GM12875 (cell line): ENCODE measurements around the gene GPR65.

Experiments used
- H3K4me3 ChIP-seq: one replicate; pipeline ENCODE4 v1.5.1; 2011; ENCODE audit warnings: low read depth, low read length, control low read depth
- TF ChIP-seq, protein P1 (sequence below): IDR thresholded peaks from 2 replicates; pipeline ENCODE4 v1.5.1; 2011; ENCODE audit warnings: low read depth, mild to moderate bottlenecking, control low read depth, inconsistent platforms, low read length, moderate library complexity, borderline replicate concordance; ENCODE audit not compliant: insufficient read depth

GPR65 gene

GRCh38 chr14:87992718-87993628 is 12.0 kb upstream of the GPR65 start, which contains the start of gene GALC:
TSS of gene GALC (minus strand) at chr14:87993182. CDS start at chr14:87993164, 18 bp downstream.
- TF ChIP-seq, protein P1, sequence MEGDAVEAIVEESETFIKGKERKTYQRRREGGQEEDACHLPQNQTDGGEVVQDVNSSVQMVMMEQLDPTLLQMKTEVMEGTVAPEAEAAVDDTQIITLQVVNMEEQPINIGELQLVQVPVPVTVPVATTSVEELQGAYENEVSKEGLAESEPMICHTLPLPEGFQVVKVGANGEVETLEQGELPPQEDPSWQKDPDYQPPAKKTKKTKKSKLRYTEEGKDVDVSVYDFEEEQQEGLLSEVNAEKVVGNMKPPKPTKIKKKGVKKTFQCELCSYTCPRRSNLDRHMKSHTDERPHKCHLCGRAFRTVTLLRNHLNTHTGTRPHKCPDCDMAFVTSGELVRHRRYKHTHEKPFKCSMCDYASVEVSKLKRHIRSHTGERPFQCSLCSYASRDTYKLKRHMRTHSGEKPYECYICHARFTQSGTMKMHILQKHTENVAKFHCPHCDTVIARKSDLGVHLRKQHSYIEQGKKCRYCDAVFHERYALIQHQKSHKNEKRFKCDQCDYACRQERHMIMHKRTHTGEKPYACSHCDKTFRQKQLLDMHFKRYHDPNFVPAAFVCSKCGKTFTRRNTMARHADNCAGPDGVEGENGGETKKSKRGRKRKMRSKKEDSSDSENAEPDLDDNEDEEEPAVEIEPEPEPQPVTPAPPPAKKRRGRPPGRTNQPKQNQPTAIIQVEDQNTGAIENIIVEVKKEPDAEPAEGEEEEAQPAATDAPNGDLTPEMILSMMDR = no peak
- H3K4me3 ChIP-seq = peak within 1 kb of the TSS; percentile 87

DNA sequence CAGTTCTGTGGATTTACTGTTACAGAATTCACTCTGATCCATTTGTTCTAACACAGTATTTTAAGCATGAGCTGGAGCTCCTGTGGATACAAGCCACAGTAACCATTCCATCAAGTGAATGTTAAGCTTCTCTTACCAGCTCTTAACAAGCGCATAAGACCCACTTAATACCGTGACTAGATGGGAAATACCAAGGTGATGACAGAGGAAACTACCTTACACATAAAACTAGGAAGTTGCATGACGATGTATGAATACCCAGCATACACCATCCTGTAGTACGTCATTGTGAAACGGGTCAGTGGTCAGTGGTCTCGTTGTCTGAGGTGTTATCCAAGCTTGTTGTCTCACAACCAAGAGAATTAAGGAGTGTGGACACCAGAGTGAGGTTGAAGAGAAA is 10.0 kb upstream of the GPR65 start:
- H3K4me3 ChIP-seq = no peak overlapping the region
- TF ChIP-seq, protein P1 = no peak

GRCh38 chr14:87995500-87996290 is 9.2 kb upstream of the GPR65 start:
- no peak overlapping the region for H3K4me3 ChIP-seq
- TF ChIP-seq, protein P1 = no peak

DNA sequence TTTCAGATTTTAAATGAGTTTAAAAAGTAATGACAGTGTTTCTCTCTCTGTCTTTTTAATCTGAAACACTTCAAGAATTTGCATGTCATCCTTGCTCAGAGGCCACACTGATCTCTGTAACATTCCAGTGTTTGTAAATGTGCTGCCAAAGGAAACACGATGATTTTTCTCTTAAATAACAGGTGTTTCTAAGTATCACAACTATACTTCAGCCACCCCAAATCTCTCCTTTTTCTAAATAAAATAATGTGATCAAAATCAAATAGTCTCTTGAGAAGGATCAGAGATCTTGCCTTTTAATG is 8.7 kb upstream of the GPR65 start:
- no peak overlapping the region for H3K4me3 ChIP-seq
- TF ChIP-seq, protein P1 = no peak

DNA sequence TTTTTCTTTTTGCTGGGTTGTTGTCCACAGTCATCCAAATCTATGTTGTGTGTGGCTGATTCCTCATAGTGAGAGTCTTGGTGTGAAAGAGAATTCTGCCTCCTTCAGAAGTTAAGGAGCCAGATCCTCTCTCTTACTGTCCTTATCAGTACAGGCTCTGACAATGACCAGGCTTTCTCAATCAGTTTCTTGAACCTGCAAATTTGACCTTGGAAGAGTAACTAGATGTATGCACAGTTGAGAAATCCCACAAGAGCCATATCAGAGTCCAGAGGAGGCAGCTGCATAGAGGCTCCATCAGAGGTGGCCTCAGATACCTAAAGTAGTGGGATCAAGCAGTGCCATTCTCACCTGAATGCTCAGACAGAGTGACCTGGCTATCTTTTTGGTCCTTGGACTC is 6.5 kb upstream of the GPR65 start:
- no peak overlapping the region for H3K4me3 ChIP-seq
- TF ChIP-seq, protein P1 = no peak

- TF ChIP-seq, protein P1 = no peak
- no peak overlapping the region for H3K4me3 ChIP-seq
Observed at GRCh38 chr14:87999277-87999676, 5.7 kb upstream of the GPR65 start.
